Endothelial cell (in vitro differentiated cells): ENCODE data around the gene NNMT. TPM values are rescaled to one million over a fixed set of nuclear protein-coding genes. Genes with fewer than 3 reads are reported as not detected.

Experiments used
- DNase-seq: peaks from one replicate; pipeline ENCODE4 v3.0.0; 2021; ENCODE audit warnings: low spot score
- H3K27ac Mint-ChIP-seq: one replicate; pipeline ENCODE4 v1.8.0; 2021; ENCODE audit warnings: mixed read lengths, inconsistent platforms; ENCODE audit not compliant: unreplicated experiment
- H3K27me3 Mint-ChIP-seq: one replicate; pipeline ENCODE4 v1.8.0; 2021; ENCODE audit warnings: mild to moderate bottlenecking, moderate library complexity, mixed read lengths, inconsistent platforms; ENCODE audit not compliant: unreplicated experiment
- H3K36me3 Mint-ChIP-seq: one replicate; pipeline ENCODE4 v1.8.0; 2021; ENCODE audit warnings: mild to moderate bottlenecking, low read depth, mixed read lengths, inconsistent platforms; ENCODE audit not compliant: unreplicated experiment
- H3K4me1 Mint-ChIP-seq: one replicate; pipeline ENCODE4 v1.8.0; 2021; ENCODE audit warnings: mild to moderate bottlenecking, mixed read lengths, inconsistent platforms; ENCODE audit not compliant: unreplicated experiment
- H3K4me3 Mint-ChIP-seq: one replicate; pipeline ENCODE4 v1.8.0; 2021; ENCODE audit warnings: mild to moderate bottlenecking, mixed read lengths, inconsistent platforms; ENCODE audit not compliant: unreplicated experiment
- H3K9me3 Mint-ChIP-seq: one replicate; pipeline ENCODE4 v1.8.0; 2021; ENCODE audit warnings: mixed read lengths, inconsistent platforms; ENCODE audit not compliant: unreplicated experiment
- CTCF ChIP-seq: fragments of 200-600 bp; sonication (generic); IDR thresholded peaks from one replicate; pipeline ENCODE4 v1.5.0; 2021; ENCODE audit warnings: antibody characterized with exemption; ENCODE audit not compliant: unreplicated experiment
- total RNA-seq: library from RNA; stranded (reverse); fragmentation: NEBNext Ultra II Directional; extraction: Animal tissue kit (Norgen Biotek cat#: 25700); gene quantifications from one replicate; pipeline ENCODE4 v1.2.1, GENCODE V29; 2021; ENCODE audit not compliant: unreplicated experiment

NNMT gene
- total RNA-seq, 1 donor from 2014 or later: not detected

- H3K36me3 Mint-ChIP-seq: no peaks in the 10 kb centered on the region
- peaks cover 21% of the 10 kb centered on the region for H3K4me1 Mint-ChIP-seq
- TF ChIP-seq CTCF: no peak
- no peak overlapping the region for H3K4me3 Mint-ChIP-seq
- no peaks in the 10 kb centered on the region for H3K9me3 Mint-ChIP-seq
- H3K27me3 Mint-ChIP-seq: peaks cover 10% of the 10 kb centered on the region
- no peak for DNase-seq
- H3K27ac Mint-ChIP-seq: no peak overlapping the region
Measured at GRCh38 chr11:114311946-114312345, 15.7 kb downstream of the NNMT start.

GRCh38 chr11:114314096-114314495 lies 17.9 kb downstream of the NNMT start:
- TF ChIP-seq CTCF: no peak
- no peak for DNase-seq
- Mint-ChIP-seq H3K9me3 (no peaks in the 10 kb centered on the region), H3K4me1 (peaks cover 15% of the 10 kb centered on the region), H3K27ac (no peak overlapping the region), H3K4me3 (no peak overlapping the region), H3K36me3 (no peaks in the 10 kb centered on the region), H3K27me3 (peaks cover 6% of the 10 kb centered on the region)

GRCh38 chr11:114315749-114316368 lies 19.7 kb downstream of the NNMT start:
- no peak overlapping the region for H3K27ac Mint-ChIP-seq
- no peak for DNase-seq
- H3K9me3 Mint-ChIP-seq: no peaks in the 10 kb centered on the region
- no peak for TF ChIP-seq CTCF
- peaks cover 3% of the 10 kb centered on the region for H3K27me3 Mint-ChIP-seq
- peaks cover 22% of the 10 kb centered on the region for H3K4me1 Mint-ChIP-seq
- no peak overlapping the region for H3K4me3 Mint-ChIP-seq
- no peaks in the 10 kb centered on the region for H3K36me3 Mint-ChIP-seq

GRCh38 chr11:114316980-114317786 lies 21.0 kb downstream of the NNMT start:
- no peaks in the 10 kb centered on the region for H3K36me3 Mint-ChIP-seq
- H3K4me1 Mint-ChIP-seq: peaks cover 22% of the 10 kb centered on the region
- no peak overlapping the region for H3K27ac Mint-ChIP-seq
- DNase-seq: no peak
- TF ChIP-seq CTCF: no peak
- no peak overlapping the region for H3K4me3 Mint-ChIP-seq
- H3K9me3 Mint-ChIP-seq: no peaks in the 10 kb centered on the region
- H3K27me3 Mint-ChIP-seq: peaks cover 3% of the 10 kb centered on the region

- Mint-ChIP-seq H3K27me3 (peaks cover 3% of the 10 kb centered on the region), H3K9me3 (no peaks in the 10 kb centered on the region)
- DNase-seq: peak; percentile 56
Measured at GRCh38 chr11:114317787-114318137, 21.6 kb downstream of the NNMT start.

More at GRCh38 chr11:114317787-114318137, 21.6 kb downstream of the NNMT start:
- no peak for TF ChIP-seq CTCF
- H3K4me3 Mint-ChIP-seq: no peak overlapping the region
- H3K4me1 Mint-ChIP-seq: peaks cover 22% of the 10 kb centered on the region
- no peak overlapping the region for H3K27ac Mint-ChIP-seq
- H3K36me3 Mint-ChIP-seq: no peaks in the 10 kb centered on the region
